ENCODE data around the gene GIPC2.
"Not testable (repeated sequence)": the region's sequence is repeated elsewhere in the genome, so short reads cannot be mapped to it uniquely, and the experiment has no call there.

The GIPC2 gene

GRCh38 chr1:78038071-78038470 lies 7.7 kb upstream of the GIPC2 start:
- no peak for DNase-seq

- DNase-seq = no peak
These were observed 7.3 kb upstream of the GIPC2 start for GRCh38 chr1:78038491-78038939.

GRCh38 chr1:78040484-78041089 lies 5.2 kb upstream of the GIPC2 start:
- DNase-seq = no peak

DNA sequence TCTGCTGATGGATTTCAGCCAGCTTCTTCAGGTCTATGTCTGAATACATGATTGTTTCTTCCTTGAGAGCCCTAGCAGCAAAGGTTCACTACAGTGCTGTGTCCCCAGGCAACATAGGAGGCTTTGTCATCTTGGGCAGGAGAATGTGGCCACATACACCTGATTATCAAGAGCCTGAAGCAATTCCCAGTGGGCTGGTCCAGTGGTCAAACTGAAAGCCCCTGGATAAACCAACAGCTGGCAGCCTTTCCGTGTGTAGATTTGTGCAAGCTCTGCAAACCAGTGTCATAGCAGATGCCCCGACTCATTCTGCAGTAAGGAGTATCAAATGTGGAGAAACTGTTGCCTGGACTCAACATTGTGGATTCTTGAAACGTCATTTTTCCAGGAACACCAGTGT lies 2.3 kb upstream of the GIPC2 start:
- DNase-seq = no peak

DNA sequence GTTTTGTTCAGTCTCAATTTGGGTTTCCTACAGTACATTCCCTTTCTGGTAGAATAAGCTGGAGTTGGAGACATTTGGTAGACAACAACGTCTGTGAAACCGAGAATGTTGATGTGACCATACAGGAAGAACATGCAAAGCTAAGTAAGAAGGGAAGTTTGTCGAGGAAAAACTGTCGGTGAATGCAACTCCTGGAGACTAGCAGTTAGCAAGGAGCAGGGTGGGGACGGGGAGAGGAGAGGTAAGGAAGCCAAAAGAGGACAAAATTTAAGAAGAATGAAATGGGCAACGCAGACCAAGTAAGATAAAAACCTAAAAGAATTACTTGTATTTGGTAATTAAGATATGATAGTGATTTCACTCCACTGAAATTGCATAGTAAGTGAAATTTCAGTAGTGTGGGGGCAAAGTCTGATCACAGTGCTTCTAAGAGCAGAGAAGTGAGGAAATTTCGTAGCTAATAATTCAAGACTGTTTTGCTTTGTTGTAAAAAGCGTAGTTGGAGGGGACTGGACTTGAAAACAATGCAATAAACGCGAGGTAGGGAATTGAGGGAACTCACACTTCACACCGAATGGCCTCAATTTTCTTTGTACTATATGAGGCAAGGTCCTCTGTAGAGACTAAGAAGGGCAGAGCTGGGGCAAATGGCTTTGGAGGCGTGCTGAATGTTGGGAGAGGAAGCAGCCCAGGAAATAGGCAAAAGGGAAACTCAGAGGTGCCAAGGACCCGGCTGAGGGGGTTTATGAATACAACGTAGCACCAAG lies 787 bp upstream of the GIPC2 start:
- DNase-seq = no peak

DNA sequence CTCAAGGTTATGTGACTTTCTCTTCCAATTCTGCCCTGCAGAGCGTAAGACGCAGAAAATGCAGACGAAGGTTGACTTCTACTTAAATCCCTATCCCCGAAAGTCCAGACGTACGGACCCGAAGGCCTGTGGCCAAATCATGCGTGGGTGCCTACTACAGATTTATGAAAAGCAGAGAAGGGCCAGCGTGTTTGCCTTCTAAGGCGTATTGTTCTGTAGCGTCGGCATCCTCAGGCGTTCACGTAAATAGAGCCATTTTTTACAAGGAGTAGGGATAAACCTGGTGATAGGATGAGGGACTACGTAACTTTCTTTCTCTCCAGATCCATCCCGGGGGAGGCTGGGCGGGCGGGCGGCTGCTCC lies 222 bp upstream of the GIPC2 start:
- DNase-seq = no peak

DNA sequence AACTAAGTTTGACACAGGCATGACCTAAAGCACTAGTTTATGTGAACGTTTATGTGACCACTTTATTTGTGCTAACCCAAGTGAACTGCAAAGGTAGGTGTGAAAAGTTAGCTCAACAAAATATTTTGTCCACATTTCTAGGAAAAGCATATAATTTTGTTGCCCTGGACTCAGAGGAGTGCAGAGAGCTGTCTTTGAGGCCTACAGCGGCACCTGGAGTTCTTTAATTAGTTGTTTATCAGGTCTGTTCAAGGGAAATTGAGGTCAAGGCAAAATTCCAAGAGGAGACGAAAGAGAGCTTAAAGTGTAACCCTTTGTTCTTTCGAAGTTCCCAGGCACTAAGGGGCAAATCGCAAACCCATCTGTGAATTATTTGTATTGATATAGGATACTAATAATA lies 1.3 kb downstream of the GIPC2 start:
- no peak for DNase-seq

- no peak for DNase-seq
These were observed 1.9 kb downstream of the GIPC2 start for GRCh38 chr1:78047631-78048030.

GRCh38 chr1:78048446-78048845 lies 2.7 kb downstream of the GIPC2 start:
- no peak for DNase-seq

GRCh38 chr1:78049396-78049795 lies 3.6 kb downstream of the GIPC2 start:
- no peak for DNase-seq

- DNase-seq = no peak
These were observed 5.2 kb downstream of the GIPC2 start for GRCh38 chr1:78051005-78051404.

- DNase-seq = no peak
These were observed 7.1 kb downstream of the GIPC2 start for GRCh38 chr1:78052685-78053405.

GRCh38 chr1:78053498-78053897 lies 7.7 kb downstream of the GIPC2 start:
- DNase-seq = no peak

DNA sequence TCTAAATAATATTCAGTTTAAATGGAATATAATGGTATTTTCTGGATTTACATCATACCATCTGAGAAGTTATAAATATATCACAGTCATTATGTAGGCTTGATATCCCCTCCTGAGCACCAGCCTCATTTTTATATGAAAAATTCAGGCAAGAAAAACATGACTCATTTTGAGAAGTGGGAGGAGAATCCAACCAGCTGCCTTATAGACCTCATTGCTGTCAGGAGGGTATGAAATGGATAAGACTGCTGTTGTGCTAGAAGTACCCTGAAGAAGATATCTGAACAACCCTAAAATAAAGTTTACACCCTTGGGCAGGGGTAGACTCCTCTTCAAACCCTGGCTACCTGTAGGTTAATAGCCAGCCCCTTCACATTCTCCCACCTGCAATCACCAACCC lies 8.8 kb downstream of the GIPC2 start:
- DNase-seq = no peak

DNA sequence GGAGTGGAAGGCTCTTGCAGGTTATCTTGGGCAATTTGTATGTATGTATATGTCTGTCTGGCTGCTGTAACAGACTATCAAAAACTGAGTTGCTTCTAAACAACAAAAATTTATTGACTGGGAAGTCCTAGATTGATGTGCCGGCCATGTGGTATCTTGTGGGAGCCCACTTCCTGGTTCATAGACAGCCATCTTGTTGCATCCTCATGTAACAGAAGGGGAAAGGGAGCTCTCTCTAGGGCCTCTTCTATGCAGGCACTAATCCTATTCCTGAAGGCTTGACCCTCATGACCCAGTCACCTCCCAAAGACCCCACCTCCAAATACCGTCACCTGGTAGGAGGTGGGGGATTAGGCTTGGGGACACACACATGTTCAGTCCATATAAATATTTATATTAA lies 9.2 kb downstream of the GIPC2 start:
- no peak for DNase-seq

GRCh38 chr1:78055565-78056132 lies 9.9 kb downstream of the GIPC2 start:
- DNase-seq = no peak

DNA sequence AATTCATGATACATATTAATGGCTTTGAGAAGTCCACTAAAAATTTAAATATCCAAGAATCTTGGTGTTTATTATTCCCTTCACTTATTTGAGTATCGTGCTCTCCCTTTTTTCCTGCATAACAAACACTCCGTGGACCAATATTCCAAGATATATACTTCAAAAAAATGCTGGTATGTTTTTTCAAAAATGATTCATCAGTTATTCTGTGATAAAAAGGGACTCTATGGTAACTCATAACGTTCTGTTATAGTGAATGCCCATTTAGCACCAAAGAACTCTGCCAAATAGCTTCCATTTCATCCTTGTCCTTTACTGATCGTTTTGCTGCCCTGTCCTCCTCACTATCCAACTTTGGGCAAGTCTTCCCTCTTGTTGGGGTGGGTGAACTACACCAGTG lies 12.9 kb downstream of the GIPC2 start:
- no peak for DNase-seq

GRCh38 chr1:78060857-78061563 lies 15.2 kb downstream of the GIPC2 start:
- DNase-seq = no peak

- DNase-seq = no peak
These were observed 16.2 kb downstream of the GIPC2 start for GRCh38 chr1:78061825-78062523.

GRCh38 chr1:78064886-78065285 lies 19.1 kb downstream of the GIPC2 start:
- DNase-seq = not testable (repeated sequence)

DNA sequence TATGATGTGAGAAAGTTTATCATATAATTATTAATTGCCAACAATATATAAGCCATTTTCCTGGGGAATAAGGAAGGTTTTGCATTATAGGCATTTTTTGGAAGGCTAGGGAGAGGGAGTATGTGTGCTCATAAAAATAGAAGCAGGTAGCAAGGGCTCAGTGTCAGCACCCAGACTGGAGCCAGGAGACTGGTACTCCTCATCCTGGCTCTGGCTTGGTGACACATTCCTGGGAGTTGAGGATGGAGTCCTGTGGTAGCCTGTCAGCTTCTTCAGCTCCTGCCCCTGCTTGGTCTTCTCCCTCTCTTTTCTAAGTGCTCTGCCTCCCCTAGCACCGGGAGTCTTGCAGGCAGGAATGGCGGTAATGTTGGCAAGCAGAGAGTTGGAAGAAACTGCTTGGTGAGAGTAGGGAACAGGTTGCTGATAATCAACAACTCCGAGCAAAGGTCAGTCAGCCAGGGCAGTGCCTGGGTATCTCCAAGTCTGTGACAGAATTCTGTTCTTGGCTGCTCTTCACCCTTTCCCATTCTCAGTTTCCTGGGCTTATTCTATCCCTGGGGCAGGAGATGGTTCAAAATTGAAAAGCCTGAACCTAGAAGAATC lies 23.0 kb downstream of the GIPC2 start:
- no peak for DNase-seq

GRCh38 chr1:78069784-78070183 lies 24.0 kb downstream of the GIPC2 start:
- no peak for DNase-seq
